Activated T-cell treated with anti-CD3 and anti-CD28 coated beads for 4 hours (primary cell): ENCODE results near the gene PAX2.

Experiments used
- DNase-seq: peaks from one replicate; pipeline ENCODE4 v3.0.0-alpha.2; 2020

The PAX2 gene

DNA sequence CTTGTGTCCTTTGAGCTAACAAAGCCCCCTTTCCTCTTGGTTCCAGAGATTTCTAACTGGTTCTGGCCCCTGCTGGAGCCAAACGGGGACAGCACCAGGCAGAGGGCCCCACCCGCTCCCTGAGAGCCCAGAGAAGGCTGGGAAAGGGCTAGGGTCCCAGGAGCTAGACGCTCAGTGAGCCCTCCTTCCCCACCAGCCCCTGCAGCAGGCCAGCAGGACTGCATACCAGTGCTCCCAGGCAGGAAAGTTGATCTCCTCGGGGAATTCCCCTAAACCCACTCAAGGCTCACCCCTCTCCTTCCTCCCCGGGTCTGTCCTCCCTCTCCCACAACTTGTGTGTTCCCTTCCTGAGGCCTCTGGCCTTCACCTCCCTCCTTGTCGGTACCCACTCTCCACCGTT lies 47.7 kb downstream of the PAX2 start:
- no peak for DNase-seq

DNA sequence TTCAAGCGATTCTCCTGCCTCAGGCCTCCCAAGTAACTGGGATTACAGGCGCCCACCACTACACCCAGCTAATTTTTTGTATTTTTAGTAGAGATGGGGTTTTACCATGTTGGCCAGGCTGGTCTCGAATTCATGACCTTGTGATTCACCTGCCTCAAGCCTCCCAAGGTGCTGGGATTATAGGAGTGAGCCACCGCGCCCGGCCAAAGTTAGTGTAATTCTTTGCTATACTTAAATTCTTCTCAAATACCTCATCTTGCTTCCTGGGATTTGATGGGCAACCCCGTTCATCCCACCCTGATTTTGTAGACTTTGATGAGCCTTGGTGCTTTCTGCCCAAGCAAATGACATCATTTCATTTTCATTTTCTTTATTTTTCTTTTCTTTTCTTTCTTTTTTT lies 54.5 kb downstream of the PAX2 start:
- no peak for DNase-seq

DNA sequence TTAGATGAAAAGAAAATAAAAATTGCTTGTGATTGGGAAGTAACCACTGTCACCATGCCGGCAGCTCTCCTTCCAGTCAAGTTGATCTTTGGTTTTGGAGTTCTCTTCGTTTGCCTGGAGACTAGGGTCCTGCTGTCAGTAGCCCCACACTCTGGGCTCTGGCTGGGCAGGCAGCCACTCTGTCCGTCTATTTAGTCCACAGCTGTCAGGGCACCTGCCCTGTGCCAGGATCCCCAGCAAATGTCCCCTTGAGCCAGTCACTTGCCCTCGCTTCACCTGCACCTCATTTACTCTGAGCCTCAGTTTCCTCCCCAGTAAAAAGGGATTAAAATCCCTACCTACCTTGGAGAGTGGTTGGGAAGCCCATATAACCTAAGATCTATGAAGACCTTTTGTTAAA lies 55.5 kb downstream of the PAX2 start:
- DNase-seq = no peak

DNA sequence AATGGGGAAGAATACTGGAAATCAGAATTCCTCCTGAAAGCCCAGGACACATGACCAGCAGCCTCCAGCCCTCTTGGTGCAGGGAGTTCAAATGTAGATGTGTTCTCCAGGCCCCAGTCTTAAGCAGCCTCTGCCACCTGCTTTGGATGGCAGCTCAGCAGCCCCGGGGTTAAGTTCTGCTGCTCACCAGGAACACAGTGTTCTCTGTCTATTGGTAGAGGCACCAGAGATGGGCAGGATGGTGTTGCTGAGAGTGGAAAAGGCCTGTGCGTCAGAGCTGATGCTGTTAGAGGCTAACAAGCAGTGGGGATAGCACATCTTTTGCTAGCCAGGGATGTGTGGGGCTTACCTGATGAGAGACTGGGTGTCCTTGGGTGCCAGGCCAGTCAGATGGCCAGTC lies 56.8 kb downstream of the PAX2 start:
- no peak for DNase-seq

DNA sequence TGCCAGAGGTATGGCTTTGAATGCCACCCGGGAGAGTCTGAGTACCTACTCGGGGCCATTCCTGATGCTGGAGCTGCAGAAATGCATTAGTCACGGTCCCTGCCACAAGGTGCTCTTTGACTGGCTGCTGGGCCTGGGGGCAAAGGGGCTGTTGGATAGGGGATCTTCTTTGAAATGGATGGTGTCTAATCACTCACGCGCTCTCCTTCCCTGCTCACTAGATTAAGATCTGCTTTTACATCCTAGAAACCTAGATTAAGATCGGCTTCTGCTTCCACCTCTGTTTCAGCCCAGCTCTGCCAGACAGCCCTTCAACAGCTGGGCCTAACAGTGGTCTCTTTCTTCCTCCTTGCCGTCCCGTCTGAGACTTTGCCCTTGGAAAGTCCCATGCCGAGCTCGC lies 57.2 kb downstream of the PAX2 start:
- no peak for DNase-seq

DNA sequence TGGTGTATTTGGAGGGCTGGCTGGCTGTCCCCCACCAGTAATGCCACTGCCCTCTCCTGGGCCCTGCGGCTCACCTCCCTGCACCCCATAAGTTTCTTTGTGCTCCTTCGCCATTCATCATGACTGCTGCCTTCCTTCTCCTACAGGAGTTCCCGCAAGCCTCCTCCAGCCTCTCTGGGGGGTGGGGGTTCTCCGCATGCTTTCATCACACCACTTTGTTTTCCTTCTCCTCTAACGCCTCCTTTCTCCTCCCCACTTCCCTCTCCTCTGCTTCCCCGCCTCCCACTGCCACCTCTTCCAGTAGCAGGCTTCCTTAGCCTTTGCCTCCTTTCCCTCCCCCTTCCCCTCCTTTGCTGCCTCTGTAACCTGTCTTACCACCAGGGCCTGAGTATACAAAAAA lies 58.1 kb downstream of the PAX2 start:
- DNase-seq = no peak

DNA sequence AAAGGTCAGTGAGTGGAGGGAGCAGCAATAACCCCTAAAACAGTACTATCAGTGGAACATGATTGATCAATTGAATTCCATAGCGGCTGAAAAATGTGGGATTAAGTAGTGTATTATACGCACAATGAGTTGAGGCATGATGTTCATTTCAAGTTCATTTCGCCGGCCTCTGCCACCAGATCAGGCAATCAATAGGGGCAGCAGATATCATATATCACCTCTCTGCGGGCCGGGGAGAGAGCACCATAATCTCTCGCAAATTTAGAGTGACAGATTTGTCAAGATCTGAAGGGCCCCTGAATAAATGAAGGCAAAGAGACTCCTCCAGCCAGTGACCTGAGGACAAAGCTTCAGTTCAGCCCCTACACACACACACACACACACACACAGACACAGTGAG lies 58.5 kb downstream of the PAX2 start:
- DNase-seq = no peak

DNA sequence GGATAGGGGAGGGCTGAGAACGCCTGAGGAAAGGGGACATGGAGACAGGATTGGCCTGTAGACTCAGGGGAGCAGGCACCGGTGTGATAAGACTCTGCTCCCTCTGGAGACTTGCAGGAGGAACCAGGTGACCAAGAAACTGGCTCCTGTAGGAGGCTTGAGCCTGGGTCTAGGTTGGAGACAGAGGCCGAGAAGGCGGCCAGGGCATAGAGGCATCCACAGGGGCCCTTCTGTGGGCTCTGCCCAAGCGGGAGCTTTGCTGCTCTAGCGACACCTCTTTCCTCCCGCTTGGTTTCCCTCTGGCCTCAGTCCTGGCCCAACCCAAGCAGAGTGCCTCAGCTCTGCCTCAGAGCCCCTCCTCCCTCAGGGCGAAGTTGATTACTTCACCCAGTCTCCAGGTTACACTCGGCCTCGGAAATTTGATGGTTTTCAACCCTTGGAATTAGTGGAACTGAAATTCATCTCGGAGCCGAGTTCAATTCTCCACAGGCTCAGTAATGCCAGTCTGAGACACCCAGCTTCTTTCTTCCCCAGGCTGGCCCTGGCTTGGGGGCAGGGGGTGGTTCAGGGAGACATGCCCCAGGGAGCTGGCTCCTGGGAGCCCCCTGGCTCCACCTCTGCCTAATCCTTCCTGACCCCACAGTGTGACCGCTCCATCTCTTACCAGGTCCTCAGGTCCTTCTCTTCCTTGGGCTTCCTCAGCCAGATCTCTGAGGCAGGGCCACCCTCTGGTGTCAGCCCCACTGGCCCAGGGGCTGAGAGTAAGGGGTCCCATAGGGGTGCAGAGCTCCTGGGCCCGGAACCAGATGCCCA lies 60.4 kb downstream of the PAX2 start:
- DNase-seq = no peak

DNA sequence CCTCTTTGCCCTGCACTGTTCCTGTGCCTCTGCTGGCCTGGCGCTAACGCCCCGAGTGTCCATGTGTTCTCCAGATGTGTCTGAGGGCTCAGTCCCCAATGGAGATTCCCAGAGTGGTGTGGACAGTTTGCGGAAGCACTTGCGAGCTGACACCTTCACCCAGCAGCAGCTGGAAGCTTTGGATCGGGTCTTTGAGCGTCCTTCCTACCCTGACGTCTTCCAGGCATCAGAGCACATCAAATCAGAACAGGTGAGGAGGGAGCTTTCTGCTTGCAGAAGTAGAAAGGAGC lies 60.9 kb downstream of the PAX2 start:
- no peak for DNase-seq

DNA sequence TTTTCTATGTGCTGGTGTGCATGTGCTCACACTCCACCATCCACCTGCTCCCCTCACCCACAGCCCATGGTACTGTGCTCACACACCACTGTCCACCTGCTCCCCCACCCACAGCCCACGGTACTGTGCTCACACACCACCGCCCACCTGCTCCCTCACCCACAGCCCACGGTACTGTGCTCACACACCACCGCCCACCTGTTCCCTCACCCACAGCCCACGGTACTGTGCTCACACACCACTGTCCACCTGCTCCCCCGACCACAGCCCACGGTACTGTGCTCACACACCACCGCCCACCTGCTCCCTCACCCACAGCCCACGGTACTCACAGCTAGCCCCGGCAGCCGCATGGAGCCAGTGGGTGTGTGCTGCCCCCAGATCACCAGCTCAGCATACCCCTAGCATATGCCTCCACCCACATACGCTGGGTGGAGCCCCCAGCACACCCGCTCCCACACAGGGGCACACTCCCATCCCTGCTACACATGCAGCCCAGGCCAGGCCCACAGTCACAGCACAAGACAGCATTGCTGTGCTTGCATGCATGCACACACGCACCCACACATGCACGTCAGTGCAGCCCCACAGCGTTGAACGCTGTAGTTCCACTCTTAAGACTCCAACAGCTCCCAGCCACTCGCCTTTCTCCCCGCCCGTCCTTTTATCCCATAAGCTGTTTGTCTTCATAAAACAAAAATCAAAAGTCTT lies 62.0 kb downstream of the PAX2 start:
- no peak for DNase-seq

DNA sequence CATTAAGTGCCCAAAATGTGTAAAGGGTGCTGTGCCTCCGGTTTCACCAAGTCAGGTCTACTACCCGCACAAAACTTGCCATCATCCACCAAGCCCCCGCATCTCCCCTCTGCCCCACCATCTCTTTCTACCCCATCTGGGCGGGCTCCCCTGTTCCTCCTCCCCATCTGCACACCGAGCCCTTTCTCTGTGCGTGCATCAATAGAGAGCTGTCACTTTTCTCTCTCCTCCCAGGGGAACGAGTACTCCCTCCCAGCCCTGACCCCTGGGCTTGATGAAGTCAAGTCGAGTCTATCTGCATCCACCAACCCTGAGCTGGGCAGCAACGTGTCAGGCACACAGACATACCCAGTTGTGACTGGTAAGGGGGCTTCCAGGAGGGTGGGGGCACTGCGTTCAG lies 63.5 kb downstream of the PAX2 start:
- no peak for DNase-seq

DNA sequence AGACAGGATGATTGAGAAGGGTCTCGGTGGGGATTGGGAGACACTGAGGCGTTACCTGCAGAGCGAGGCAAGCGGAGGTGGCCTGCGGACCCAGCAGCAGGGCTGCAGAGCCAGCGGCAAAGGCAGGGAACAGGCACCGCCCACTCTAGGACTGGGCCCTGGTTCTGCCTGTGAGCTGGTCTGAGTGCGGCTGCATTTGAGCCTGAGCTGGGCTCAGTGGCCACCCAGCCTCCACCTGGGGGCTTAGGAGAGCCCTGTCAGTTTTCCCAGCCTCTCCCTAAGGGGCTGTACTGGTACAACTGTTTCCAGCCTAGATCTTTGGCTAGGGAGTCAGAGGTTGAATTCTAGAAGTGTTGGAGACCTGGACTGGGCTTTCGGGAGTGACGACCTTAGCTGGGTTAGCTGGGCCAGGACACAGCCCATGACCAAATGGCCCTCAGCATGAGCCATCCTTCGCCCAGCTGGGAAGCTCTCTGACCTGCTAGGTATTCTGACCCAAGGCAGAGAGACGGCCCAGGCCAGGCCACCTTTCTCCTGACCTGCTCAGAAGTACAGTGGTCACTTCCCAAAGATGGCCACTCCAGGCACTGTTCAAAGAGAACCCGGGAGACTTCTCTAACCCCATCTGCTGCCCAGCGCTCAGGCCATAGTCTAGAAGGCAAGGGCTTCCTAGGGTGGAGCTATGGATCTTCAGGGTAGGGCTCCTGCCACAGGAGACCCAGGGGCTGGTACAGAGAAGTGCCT lies 64.9 kb downstream of the PAX2 start:
- DNase-seq = no peak

DNA sequence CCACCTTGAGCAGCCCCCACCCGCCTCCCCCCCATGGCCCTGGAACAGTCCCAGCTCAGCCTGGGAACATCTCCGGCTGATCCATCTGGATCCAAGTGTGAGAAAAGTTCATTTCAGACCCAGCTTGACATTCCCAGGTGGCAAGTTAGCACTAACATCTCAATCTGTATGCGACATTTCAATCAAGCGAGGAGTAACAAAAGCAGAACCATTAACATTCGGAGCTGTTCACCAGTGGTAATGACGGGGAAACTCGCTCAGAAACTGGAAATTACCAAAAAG lies 65.4 kb downstream of the PAX2 start:
- no peak for DNase-seq

DNA sequence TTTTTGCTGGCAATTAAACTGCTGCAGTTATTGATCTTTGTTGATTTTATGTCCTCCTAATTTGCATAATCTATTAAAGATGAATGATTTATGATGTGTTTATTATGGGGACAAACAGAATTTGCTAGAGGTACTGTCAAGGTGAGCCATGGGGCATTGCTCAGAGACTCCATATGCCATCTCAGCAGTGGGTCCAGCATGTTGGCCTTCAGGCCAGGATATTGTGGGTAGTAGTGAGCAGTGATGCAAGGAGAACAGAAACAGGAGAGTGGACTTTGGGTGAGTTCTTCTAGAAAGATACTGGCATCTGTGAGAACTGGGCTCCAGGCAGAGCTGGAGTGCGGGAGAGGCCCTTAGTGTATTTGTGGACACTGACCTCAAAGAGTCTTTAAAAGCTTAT lies 65.9 kb downstream of the PAX2 start:
- no peak for DNase-seq

DNA sequence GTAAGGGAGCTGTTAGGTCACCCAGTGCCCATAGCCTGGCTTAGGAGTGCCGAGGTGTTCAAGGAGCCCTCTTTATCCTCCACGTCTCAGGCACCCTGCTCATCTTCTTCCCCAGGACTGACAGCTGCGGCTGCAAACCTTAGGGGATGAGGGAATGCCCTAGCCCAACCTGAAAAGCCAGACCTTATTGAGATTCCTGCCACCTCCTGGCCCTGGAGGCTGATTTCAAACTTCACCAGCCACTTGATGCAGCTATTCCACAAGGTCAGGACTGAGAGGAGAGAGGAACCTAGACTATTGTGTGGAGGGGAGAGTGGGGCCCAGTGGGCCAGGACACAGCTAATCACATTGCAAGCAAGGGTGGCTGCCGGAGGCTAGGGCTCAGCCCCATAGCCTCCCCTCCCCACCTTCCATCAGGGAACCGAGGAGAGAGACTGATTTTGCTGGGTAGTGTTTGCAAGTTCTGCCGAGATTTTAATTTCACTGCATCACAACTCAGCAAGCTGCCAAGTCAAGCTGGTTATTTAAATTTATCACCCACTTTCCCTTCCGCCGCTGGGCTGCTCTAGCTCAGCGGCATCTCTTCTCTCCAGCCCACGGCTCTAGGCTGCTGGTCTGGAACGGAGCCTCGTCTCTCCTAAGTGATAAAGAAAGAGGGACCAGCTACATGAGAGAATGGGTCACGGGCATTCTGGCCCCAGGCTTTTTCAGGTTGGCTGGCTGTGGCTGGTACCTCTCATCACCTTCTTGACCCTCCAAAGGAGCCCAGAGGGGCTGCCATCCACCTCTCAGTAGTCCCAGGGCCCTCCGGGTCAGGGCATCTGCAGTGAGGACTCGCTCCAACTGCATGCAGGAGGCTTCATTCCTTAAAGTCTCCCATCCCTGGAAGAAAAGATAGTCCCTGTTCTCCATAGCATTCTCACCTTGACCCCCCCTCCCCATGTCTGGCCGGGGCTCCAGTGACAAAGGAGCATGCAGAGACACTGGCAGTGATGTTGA lies 66.7 kb downstream of the PAX2 start:
- DNase-seq = no peak

DNA sequence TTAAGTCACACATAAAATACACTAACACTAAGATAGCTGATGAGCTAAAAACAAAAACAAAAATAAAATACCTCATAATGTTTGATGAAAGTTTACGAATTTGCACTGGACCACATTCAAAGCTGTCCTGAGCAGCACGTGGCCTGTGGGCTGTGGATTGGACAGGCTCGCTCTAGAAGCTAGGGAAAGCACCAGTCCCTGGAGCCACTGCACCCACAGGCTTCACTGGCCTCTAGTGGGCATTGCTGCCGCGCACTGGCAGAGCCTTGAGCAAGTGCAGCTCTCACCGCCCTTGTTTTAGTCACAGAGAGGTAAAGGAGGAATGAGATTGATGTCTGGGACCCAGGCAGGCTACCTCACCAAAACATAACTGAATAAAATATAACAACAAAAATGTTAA lies 67.6 kb downstream of the PAX2 start:
- DNase-seq = no peak

DNA sequence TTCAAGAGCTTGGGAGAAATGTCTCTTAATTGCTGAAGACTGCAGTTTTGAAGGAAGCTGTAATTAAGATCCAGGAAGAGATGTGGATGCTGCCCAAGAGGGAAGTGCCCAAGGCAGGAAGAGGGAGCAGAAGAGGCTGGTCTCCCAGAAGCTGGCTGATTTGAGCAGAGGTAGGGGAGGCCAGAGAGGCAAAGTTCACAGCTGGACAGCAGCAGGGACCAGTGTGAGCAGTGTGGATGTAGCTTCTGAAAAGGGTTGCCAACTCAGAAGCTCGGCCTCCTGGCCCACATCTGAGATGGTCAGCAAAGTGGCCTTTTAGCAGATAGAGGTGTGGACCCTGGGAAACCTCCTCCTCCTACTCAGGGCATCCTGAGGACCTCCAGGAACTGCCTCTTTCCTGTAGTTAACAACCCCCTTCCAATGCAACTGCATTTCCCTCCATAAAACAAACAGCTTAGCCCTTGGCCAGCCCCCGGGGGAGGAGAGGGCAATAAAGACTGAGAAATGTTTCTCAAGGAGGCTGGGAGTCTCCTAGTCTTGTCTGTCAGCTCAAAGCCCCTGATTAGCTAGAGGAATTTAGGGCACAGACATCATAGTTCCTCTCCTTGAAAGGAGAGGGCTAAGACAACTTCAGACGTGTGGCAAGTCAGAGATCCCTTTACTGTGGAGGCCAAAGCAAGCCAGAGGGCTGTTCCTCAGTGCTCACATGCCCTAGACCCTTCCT lies 69.5 kb downstream of the PAX2 start:
- no peak for DNase-seq

DNA sequence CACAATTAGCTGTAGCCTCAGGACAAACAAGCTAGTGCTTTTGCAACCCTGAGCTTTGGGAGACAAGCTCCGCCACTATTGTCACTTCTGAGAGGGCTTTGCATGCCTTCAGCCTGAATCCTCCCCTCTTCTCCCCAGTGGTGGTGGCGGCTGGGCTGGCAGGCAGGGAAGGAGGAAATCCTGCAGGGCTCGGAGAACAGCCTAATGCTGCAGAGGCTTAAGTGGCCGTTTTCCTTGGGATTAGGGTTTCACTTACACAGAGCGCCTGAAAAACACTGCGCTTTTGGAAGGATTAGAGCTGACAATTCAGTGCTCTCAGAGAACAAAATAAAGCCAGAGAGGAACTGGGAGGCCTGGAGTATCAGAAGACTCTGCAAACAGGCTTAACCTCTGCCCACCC lies 71.3 kb downstream of the PAX2 start:
- no peak for DNase-seq

DNA sequence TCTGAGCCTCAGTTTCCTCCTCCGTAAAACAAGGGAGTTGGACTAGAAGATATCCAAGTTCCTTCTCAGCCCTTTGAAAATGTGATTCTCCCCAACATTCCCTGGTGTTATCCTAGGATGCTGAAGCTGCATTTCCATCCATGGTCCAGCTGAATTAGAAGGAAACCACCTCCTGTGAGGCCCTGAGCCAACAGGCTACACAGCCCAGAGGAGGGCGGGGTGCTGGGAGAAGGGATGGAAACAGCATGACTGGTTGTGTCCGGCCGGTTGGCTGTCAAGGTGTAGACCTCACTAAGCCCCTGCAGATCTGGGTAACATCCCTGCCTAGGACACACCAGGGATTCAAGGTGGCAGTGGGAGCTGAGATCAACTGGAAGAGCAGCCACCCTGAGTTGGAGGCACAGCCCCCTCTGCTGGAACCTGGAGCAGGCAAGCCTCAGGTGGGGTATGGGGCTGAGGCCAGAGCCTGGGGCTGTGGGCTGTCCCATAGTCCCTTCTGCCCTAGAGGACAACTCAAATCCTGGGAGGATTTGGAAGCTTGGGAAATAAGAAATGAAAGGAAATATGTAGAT lies 72.0 kb downstream of the PAX2 start:
- no peak for DNase-seq

DNA sequence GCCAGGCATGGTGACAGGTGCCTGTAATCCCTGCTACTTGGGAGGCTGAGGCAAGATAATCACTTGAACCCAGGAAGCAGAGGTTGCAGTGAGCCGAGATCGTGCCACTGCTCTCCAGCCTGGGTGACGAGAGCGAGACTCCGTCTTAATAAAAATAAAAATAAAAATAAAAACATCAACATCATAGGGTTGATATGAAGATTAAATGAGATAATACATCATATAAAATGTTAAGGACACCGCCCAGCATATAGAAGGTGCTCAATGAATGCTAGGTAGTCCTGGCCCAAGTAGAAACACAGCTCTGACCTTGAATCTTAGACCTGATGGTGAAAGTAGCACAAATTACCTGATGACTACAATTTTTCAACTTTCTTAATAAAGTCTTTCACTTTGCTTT lies 74.0 kb downstream of the PAX2 start:
- DNase-seq = no peak

DNA sequence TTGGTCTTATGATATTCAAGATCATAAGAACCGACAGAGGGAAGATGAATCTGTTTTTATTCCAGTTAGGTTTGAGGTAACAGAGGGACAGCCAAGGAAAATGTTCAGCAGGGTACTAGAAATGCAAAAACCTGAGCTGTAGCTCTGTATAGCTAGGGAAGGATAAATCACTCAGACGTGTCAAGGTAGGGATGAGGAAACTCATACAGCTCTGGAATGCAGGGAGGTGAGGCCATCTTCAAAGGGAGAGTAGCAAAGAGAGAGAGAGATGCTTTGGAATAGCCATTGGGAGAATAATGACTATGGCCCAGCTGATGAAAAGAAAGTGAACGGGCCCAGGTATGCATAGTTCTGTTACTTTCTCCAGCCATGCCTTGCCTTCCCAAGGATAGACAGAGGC lies 77.8 kb downstream of the PAX2 start:
- no peak for DNase-seq

DNA sequence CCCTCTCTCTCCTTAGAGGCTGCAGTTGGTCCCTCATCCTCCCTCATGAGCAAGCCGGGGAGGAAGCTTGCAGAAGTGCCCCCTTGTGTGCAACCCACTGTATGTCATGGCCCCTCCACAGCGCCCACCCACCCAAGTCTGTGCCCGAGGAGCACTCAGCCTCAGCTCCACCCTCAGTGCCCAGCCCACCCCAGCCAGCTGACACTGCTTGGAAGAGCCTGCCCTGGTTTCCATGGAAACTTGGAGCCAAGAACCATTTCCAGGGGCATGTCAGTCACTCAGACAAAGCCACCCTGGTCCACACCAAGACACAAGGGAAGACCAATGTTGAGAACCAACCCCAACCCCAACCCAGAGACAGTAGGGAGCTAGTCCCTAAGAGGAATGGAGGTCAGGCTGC lies 79.5 kb downstream of the PAX2 start:
- DNase-seq = no peak
